ENCODE results near the gene TECTA. TPM values are rescaled to one million over a fixed set of nuclear protein-coding genes. Genes with fewer than 3 reads are reported as not detected.

Gene TECTA
- polyA plus RNA-seq, 1 donor (not counting 4 experiments of a cell fraction or from before 2014, with no cell fraction given): 0.17 TPM

DNA sequence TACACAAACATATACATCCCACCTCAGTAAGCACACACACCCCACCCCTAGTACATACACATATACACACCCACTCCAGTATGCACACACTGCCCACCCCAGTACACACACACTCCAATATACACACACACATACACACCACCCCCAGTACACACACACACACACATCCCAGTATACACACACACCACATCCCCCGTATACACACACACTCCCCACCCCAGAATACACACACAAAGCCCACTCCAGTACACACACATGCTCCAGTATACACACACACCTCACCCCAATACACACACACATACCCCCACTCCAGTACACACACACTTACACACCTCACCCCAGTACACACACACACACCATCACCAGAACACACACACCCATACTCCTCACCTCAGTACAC lies 7.4 kb downstream of the TECTA start:
- FAIRE-seq: no peak
- dilution Hi-C loops (cut with MboI; ENCODE audit: extremely low pct_ligation_motif_present, low sequenced_read_pairs): no loop called here

DNA sequence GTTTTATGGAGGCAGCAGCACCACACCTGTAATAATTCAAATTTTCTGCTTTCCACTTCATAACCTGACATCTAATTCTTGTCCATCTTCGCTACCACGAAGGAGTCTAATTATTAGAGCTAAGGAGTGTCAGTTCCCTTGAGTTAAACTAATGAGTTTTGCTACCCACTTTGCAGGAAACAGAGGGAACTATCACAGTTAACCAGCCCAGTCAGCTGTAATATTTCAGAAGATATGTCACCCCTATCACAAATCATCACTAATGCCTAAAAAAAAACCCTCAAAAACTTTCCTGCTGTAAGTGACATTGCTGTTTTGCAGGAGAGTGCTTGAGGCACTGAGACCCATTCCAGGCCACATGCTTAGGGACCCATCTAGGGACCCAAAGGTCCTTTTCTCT lies 8.4 kb downstream of the TECTA start:
- no peak for DNase-seq (ENCODE audit: low read depth, low spot score)
- dilution Hi-C loops (cut with MboI; ENCODE audit: extremely low pct_ligation_motif_present, low sequenced_read_pairs): no loop called here
- no peaks in the 10 kb centered on the region for H3K36me3 ChIP-seq (ENCODE audit: control insufficient read depth in 2 of 2, extremely low read depth in 1 of 2, insufficient read depth in 2 of 2, low read length in 2 of 2)
- no peaks in the 10 kb centered on the region for H3K27me3 ChIP-seq (ENCODE audit: control insufficient read depth, extremely low read depth, insufficient read depth, low read length)
- H3K79me2 ChIP-seq (ENCODE audit: control insufficient read depth, insufficient read depth, low read length): no peaks in the 10 kb centered on the region
- no peak overlapping the region for H3K4me2 ChIP-seq (ENCODE audit: control insufficient read depth, extremely low read depth, insufficient read depth, low read depth, low read length)
- TF ChIP-seq, protein P1, sequence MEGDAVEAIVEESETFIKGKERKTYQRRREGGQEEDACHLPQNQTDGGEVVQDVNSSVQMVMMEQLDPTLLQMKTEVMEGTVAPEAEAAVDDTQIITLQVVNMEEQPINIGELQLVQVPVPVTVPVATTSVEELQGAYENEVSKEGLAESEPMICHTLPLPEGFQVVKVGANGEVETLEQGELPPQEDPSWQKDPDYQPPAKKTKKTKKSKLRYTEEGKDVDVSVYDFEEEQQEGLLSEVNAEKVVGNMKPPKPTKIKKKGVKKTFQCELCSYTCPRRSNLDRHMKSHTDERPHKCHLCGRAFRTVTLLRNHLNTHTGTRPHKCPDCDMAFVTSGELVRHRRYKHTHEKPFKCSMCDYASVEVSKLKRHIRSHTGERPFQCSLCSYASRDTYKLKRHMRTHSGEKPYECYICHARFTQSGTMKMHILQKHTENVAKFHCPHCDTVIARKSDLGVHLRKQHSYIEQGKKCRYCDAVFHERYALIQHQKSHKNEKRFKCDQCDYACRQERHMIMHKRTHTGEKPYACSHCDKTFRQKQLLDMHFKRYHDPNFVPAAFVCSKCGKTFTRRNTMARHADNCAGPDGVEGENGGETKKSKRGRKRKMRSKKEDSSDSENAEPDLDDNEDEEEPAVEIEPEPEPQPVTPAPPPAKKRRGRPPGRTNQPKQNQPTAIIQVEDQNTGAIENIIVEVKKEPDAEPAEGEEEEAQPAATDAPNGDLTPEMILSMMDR (optimal IDR thresholded peaks at IDR 0.05 in 1 of 3, IDR thresholded peaks at IDR 0.05 in 1 of 3, conservative IDR thresholded peaks at IDR 0.05 in 1 of 3; ENCODE audit: extremely low read depth in 1 of 3, insufficient read depth in 2 of 3, low read length in 3 of 3): no peak
- no peak for TF ChIP-seq EZH2 (IDR thresholded peaks at IDR 0.05; ENCODE audit: low read length)
- H2AFZ ChIP-seq (ENCODE audit: control insufficient read depth, low read length): no peak overlapping the region
- H3K27ac ChIP-seq (ENCODE audit: control insufficient read depth, insufficient read depth, low read length): no peak overlapping the region
- H3K9ac ChIP-seq (ENCODE audit: control insufficient read depth, extremely low read depth, insufficient read depth, low read length): no peak overlapping the region
- no peaks in the 10 kb centered on the region for H3K9me3 ChIP-seq (ENCODE audit: control insufficient read depth, low read depth, low read length)
- no peaks in the 10 kb centered on the region for H4K20me1 ChIP-seq (ENCODE audit: control insufficient read depth, extremely low read depth, insufficient read depth, low read length)
- no peaks in the 10 kb centered on the region for H3K9me1 ChIP-seq (ENCODE audit: control insufficient read depth, extremely low read depth, insufficient read depth, low read length)
- no peak for FAIRE-seq
- no peaks in the 10 kb centered on the region for H3K4me1 ChIP-seq (ENCODE audit: control insufficient read depth, extremely low read depth, insufficient read depth, low read length)
- H3K4me3 ChIP-seq (ENCODE audit: control insufficient read depth in 2 of 3, extremely low read depth in 1 of 3, insufficient read depth in 2 of 3, low read depth in 1 of 3, low read length in 3 of 3): no peak overlapping the region

More for the DNA sequence above, 7.4 kb downstream of the TECTA start:
- Histone ChIP-seq H4K20me1 (ENCODE audit: control insufficient read depth, extremely low read depth, insufficient read depth, low read length) (no peaks in the 10 kb centered on the region), H3K4me3 (ENCODE audit: control insufficient read depth in 2 of 3, extremely low read depth in 1 of 3, insufficient read depth in 2 of 3, low read depth in 1 of 3, low read length in 3 of 3) (no peak overlapping the region), H3K27me3 (ENCODE audit: control insufficient read depth, extremely low read depth, insufficient read depth, low read length) (no peaks in the 10 kb centered on the region), H3K4me1 (ENCODE audit: control insufficient read depth, extremely low read depth, insufficient read depth, low read length) (no peaks in the 10 kb centered on the region), H3K9me1 (ENCODE audit: control insufficient read depth, extremely low read depth, insufficient read depth, low read length) (no peaks in the 10 kb centered on the region), H3K36me3 (ENCODE audit: control insufficient read depth in 2 of 2, extremely low read depth in 1 of 2, insufficient read depth in 2 of 2, low read length in 2 of 2) (no peaks in the 10 kb centered on the region), H3K4me2 (ENCODE audit: control insufficient read depth, extremely low read depth, insufficient read depth, low read depth, low read length) (no peak overlapping the region), H3K9ac (ENCODE audit: control insufficient read depth, extremely low read depth, insufficient read depth, low read length) (no peak overlapping the region), H3K27ac (ENCODE audit: control insufficient read depth, insufficient read depth, low read length) (no peak overlapping the region), H2AFZ (ENCODE audit: control insufficient read depth, low read length) (no peak overlapping the region), H3K79me2 (ENCODE audit: control insufficient read depth, insufficient read depth, low read length) (no peaks in the 10 kb centered on the region), H3K9me3 (ENCODE audit: control insufficient read depth, low read depth, low read length) (no peaks in the 10 kb centered on the region)
- TF ChIP-seq, protein P1 (optimal IDR thresholded peaks at IDR 0.05 in 1 of 3, IDR thresholded peaks at IDR 0.05 in 1 of 3, conservative IDR thresholded peaks at IDR 0.05 in 1 of 3; ENCODE audit: extremely low read depth in 1 of 3, insufficient read depth in 2 of 3, low read length in 3 of 3): no peak
- no peak for TF ChIP-seq EZH2 (IDR thresholded peaks at IDR 0.05; ENCODE audit: low read length)
- no peak for DNase-seq (ENCODE audit: low read depth, low spot score)
